ENCODE data around the gene ING2. TPM values are rescaled to one million over a fixed set of nuclear protein-coding genes. Genes with fewer than 3 reads are reported as not detected.

ING2 gene
- total RNA-seq, 1 donor from 2014 or later = 4.3 TPM

DNA sequence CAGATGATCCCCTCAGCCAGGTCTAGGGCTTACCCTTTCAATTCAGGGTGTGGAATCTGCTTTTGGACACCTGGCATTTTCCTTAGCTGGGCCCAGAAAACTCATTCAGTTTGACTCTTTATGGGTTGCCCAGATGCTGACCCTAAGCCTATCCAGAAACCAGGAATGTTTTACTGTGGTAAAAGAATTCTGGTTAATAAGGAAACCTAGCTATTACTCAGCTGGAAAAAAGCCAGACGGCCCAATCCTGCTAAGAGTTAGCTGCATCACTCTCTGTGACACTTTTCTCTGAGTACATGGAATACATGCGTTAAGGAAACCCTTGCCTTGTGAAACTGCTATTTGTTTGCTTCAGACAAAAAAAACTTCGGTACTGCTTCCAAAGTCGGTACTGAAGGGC, 28.0 kb downstream of the ING2 start:
- ChIA-PET POLR2A (no interaction called here), CTCF (no interaction called here)
- no peaks in the 10 kb centered on the region for H3K9me3 Mint-ChIP-seq
- no peaks in the 10 kb centered on the region for H3K36me3 Mint-ChIP-seq (ENCODE audit: low read depth)
- TF ChIP-seq, protein P1, sequence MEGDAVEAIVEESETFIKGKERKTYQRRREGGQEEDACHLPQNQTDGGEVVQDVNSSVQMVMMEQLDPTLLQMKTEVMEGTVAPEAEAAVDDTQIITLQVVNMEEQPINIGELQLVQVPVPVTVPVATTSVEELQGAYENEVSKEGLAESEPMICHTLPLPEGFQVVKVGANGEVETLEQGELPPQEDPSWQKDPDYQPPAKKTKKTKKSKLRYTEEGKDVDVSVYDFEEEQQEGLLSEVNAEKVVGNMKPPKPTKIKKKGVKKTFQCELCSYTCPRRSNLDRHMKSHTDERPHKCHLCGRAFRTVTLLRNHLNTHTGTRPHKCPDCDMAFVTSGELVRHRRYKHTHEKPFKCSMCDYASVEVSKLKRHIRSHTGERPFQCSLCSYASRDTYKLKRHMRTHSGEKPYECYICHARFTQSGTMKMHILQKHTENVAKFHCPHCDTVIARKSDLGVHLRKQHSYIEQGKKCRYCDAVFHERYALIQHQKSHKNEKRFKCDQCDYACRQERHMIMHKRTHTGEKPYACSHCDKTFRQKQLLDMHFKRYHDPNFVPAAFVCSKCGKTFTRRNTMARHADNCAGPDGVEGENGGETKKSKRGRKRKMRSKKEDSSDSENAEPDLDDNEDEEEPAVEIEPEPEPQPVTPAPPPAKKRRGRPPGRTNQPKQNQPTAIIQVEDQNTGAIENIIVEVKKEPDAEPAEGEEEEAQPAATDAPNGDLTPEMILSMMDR (IDR thresholded peaks at IDR 0.05) = no peak
- H3K27me3 Mint-ChIP-seq = peaks cover 7% of the 10 kb centered on the region
- no peak for ATAC-seq (ENCODE audit: low read depth)
- H3K27ac Mint-ChIP-seq = no peak overlapping the region
- no peak for DNase-seq
- no peak overlapping the region for H3K4me3 Mint-ChIP-seq
- H3K4me1 Mint-ChIP-seq = no peaks in the 10 kb centered on the region
- intact Hi-C loops (cut with micrococcal nuclease) = no loop called here

DNA sequence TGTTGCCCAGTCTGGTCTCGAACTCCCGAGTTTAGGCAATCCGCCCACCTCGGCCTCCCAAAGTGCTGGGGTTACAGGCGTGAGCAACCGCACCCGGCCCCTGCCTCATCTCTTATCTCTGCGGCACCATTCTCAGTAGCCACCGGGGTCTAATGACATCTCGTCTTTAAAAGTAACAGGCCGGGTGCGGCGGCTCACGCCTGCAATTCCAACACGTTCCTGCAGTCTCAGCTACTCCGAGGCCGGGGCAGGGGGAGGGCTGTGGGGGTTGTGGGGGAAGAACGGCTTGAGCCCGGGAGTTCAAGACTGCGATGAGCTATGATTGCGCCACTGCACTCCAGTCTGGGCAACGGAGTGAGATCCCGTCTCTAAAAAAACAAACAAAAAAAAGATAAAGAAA, 28.8 kb downstream of the ING2 start:
- Mint-ChIP-seq H3K4me1 (no peaks in the 10 kb centered on the region), H3K36me3 (ENCODE audit: low read depth) (no peaks in the 10 kb centered on the region), H3K9me3 (no peaks in the 10 kb centered on the region), H3K4me3 (no peak overlapping the region), H3K27me3 (peaks cover 11% of the 10 kb centered on the region), H3K27ac (no peak overlapping the region)
- POLR2A ChIA-PET = no interaction called here
- ATAC-seq (ENCODE audit: low read depth) (no peak), DNase-seq (no peak)
- CTCF ChIA-PET = no interaction called here
- TF ChIP-seq, protein P1 (IDR thresholded peaks at IDR 0.05) = no peak
- intact Hi-C loops (cut with micrococcal nuclease) = no loop called here

DNA sequence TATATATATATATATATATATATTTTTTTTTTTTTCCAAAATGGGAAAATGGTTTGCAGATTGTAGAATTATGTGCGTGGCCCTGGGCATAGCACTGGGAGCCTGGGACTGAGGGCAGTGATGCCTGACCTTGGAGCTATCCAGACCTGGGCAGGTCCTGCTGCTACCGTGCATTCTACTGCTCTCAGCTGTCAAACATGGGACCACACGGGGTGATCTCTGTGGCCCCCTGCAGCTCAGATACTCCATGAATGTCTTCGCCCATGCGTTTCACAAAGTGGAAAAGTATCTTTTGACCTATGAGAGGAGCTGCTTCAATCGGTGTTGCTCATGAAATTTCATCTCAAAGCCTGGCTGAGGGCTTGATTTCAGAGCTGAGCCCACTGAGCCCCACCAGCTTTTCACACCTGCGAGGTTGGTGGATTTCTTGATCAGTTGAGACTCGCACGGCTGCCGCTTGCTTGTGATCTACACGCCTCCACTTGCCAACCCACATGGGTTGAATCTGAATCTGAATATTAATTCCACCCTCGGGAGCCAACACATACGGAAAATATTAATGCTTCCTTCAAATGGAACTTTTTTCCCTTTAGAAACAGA, 35.7 kb downstream of the ING2 start:
- ChIA-PET CTCF (interaction anchor here (0.9 kb wide), 1 partner anchor 35 kb away, joined by 3 read pairs; no protein-coding TSS in a partner anchor), POLR2A (no interaction called here)
- H3K36me3 Mint-ChIP-seq (ENCODE audit: low read depth) = no peaks in the 10 kb centered on the region
- intact Hi-C loops (cut with micrococcal nuclease) = no loop called here
- H3K4me1 Mint-ChIP-seq = no peaks in the 10 kb centered on the region
- ATAC-seq (ENCODE audit: low read depth) = no peak
- H3K27ac Mint-ChIP-seq = no peak overlapping the region
- no peak for DNase-seq
- H3K9me3 Mint-ChIP-seq = peaks cover 12% of the 10 kb centered on the region
- H3K4me3 Mint-ChIP-seq = no peak overlapping the region
- TF ChIP-seq, protein P1 (IDR thresholded peaks at IDR 0.05) = no peak
- peaks cover 10% of the 10 kb centered on the region for H3K27me3 Mint-ChIP-seq

DNA sequence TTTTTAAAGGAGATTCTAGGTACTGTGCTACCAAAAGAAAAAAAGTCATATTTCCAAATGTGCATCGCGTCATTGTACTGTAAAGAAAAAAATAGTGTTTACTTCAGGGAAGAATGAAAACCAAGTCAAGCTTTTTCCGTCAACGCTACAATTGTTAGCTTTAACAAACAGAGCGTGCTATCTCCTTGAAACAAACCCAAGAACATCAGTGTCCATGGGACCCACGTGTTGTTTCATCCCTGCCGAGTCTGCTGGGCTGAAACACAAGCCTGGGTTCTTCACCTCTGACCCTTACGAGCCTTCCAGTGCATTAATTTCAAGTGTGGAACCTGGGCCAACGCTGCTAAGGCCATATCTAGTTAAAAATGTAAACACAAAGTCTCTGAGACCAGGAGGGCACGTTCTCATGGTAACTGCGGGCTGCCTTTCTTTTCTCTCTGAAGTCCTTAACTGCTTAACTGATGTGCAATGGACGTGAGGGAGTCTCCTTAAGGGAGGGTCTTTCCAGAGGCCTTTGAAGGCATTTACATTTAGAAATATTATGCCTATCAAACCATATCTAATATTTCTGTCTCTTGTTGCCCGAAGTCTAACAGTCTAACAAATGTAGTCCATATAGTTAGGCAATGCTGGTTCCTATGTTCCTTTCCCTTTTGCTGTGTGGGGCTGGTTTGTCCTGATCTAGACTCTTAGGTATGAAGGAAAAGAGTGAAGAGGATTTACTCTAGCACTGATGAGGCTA, 36.3 kb downstream of the ING2 start:
- H3K4me1 Mint-ChIP-seq = no peaks in the 10 kb centered on the region
- intact Hi-C loops (cut with micrococcal nuclease) = no loop called here
- ATAC-seq (ENCODE audit: low read depth) = no peak
- H3K36me3 Mint-ChIP-seq (ENCODE audit: low read depth) = no peaks in the 10 kb centered on the region
- TF ChIP-seq, protein P1 (IDR thresholded peaks at IDR 0.05) = no peak
- peaks cover 10% of the 10 kb centered on the region for H3K27me3 Mint-ChIP-seq
- H3K27ac Mint-ChIP-seq = no peak overlapping the region
- POLR2A ChIA-PET = no interaction called here
- H3K9me3 Mint-ChIP-seq = peaks cover 12% of the 10 kb centered on the region
- H3K4me3 Mint-ChIP-seq = no peak overlapping the region
- no peak for DNase-seq
- CTCF ChIA-PET = interaction anchor here (0.6 to 0.9 kb wide), 2 partner anchors 34 to 1767 kb away, joined by 3 read pairs; no protein-coding TSS in a partner anchor

DNA sequence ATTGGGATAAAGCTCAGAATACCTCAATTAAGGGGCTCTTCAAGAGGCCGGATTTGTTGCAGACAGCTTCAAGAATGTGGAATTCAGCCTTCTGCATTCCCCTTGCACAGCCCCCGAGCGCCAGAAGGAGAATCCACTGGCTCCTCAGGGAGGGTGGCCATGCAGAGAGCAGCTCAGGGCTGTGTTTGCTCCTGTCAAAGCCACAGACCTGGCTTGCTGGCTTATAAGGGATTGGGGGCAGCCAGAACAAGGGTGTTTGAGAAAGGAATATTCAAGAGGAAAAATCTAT, 36.8 kb downstream of the ING2 start:
- no peak for DNase-seq
- peaks cover 12% of the 10 kb centered on the region for H3K9me3 Mint-ChIP-seq
- peaks cover 13% of the 10 kb centered on the region for H3K27me3 Mint-ChIP-seq
- TF ChIP-seq, protein P1 (IDR thresholded peaks at IDR 0.05) = no peak
- intact Hi-C loops (cut with micrococcal nuclease) = no loop called here
- CTCF ChIA-PET = interaction anchor here (0.6 kb wide), 1 partner anchor 1766 kb away, joined by 3 read pairs; no protein-coding TSS in a partner anchor
- no peaks in the 10 kb centered on the region for H3K4me1 Mint-ChIP-seq
- H3K27ac Mint-ChIP-seq = no peak overlapping the region
- POLR2A ChIA-PET = no interaction called here
- no peaks in the 10 kb centered on the region for H3K36me3 Mint-ChIP-seq (ENCODE audit: low read depth)
- no peak overlapping the region for H3K4me3 Mint-ChIP-seq
- ATAC-seq (ENCODE audit: low read depth) = no peak
